Trophoblast cell (in vitro differentiated cells and primary cell): Measurements from ENCODE around the gene PRSS50.

Experiments
- DNase-seq, 2 donors: peaks; one replicate each; pipeline ENCODE4 v3.0.0-alpha.2; 2016
- H2AFZ ChIP-seq: 2 replicates; pipeline ENCODE4 v1.6.1; 2013; ENCODE audit warnings: low read length, moderate library complexity, mild to moderate bottlenecking; ENCODE audit not compliant: insufficient read depth, poor library complexity
- H2AK5ac ChIP-seq: 2 replicates; pipeline ENCODE4 v1.6.1; 2013; ENCODE audit warnings: mild to moderate bottlenecking, low read length
- H2BK120ac ChIP-seq: 2 replicates; pipeline ENCODE4 v1.6.1; 2013; ENCODE audit warnings: low read length, mild to moderate bottlenecking, moderate library complexity; ENCODE audit not compliant: insufficient read depth, poor library complexity
- H2BK12ac ChIP-seq: 2 replicates; pipeline ENCODE4 v1.6.1; 2013; ENCODE audit warnings: mild to moderate bottlenecking, low read length, moderate library complexity
- H2BK5ac ChIP-seq: 2 replicates; pipeline ENCODE4 v1.6.1; 2013; ENCODE audit warnings: low read length, low read depth, moderate library complexity, mild to moderate bottlenecking; ENCODE audit not compliant: poor library complexity
- H3K14ac ChIP-seq: 2 replicates; pipeline ENCODE4 v1.6.1; 2013; ENCODE audit warnings: mild to moderate bottlenecking, low read length
- H3K18ac ChIP-seq: 2 replicates; pipeline ENCODE4 v1.6.1; 2013; ENCODE audit warnings: mild to moderate bottlenecking, low read length
- H3K23ac ChIP-seq: 2 replicates; pipeline ENCODE4 v1.6.1; 2013; ENCODE audit warnings: low read length
- H3K27ac ChIP-seq: 2 replicates; pipeline ENCODE4 v1.5.1; 2013; ENCODE audit warnings: low read depth, mild to moderate bottlenecking, inconsistent platforms, low read length, moderate library complexity
- H3K27me3 ChIP-seq: 2 replicates; pipeline ENCODE4 v1.6.1; 2013; ENCODE audit warnings: inconsistent platforms, mild to moderate bottlenecking, low read length, moderate library complexity; ENCODE audit not compliant: insufficient read depth
- H3K36me3 ChIP-seq, 2 experiments: 1 replicate in 1 of 2; 2 replicates in 1 of 2; pipeline ENCODE4 v1.6.1; 2013; ENCODE audit warnings: low read length in 2 of 2, mild to moderate bottlenecking in 2 of 2, moderate library complexity in 1 of 2; ENCODE audit not compliant: insufficient read depth in 2 of 2, control insufficient read depth in 1 of 2
- H3K4ac ChIP-seq: 2 replicates; pipeline ENCODE4 v1.6.1; 2013; ENCODE audit warnings: low read depth, mild to moderate bottlenecking, low read length, moderate library complexity
- H3K4me1 ChIP-seq, 2 experiments: 1 replicate in 1 of 2; 2 replicates in 1 of 2; pipeline ENCODE4 v1.6.1; 2013; ENCODE audit warnings: low read length in 2 of 2, mild to moderate bottlenecking in 2 of 2, moderate library complexity in 1 of 2; ENCODE audit not compliant: insufficient read depth in 2 of 2, control insufficient read depth in 1 of 2
- H3K4me2 ChIP-seq: 2 replicates; pipeline ENCODE4 v1.6.1; 2013; ENCODE audit warnings: inconsistent platforms, mild to moderate bottlenecking, low read length, moderate library complexity
- H3K4me3 ChIP-seq: 2 replicates; pipeline ENCODE4 v1.5.1; 2013; ENCODE audit warnings: mild to moderate bottlenecking, low read depth, low read length, inconsistent platforms
- H3K79me1 ChIP-seq: one replicate; pipeline ENCODE4 v1.6.1; 2013; ENCODE audit warnings: low read length
- H3K79me2 ChIP-seq: 2 replicates; pipeline ENCODE4 v1.6.1; 2013; ENCODE audit warnings: low read length, mild to moderate bottlenecking; ENCODE audit not compliant: control insufficient read depth, insufficient read depth, poor library complexity
- H3K9ac ChIP-seq: 2 replicates; pipeline ENCODE4 v1.6.1; 2013; ENCODE audit warnings: mild to moderate bottlenecking, low read length
- H3K9me3 ChIP-seq: 2 replicates; pipeline ENCODE4 v1.6.1; 2013; ENCODE audit warnings: low read depth, mild to moderate bottlenecking, control low read depth, inconsistent platforms, low read length; ENCODE audit not compliant: insufficient read depth
- H4K12ac ChIP-seq: 2 replicates; pipeline ENCODE4 v1.6.1; 2013; ENCODE audit warnings: low read depth, mild to moderate bottlenecking, low read length, moderate library complexity
- H4K8ac ChIP-seq: 2 replicates; pipeline ENCODE4 v1.6.1; 2013; ENCODE audit warnings: low read depth, mild to moderate bottlenecking, low read length, moderate library complexity
- H4K91ac ChIP-seq: one replicate; pipeline ENCODE4 v1.6.1; 2013; ENCODE audit warnings: low read depth, mild to moderate bottlenecking, low read length, moderate library complexity
- WGBS: extraction: QIAGEN DNeasy Blood & Tissue Kit; methylation state at CpG from one replicate; pipeline ENCODE4 v1.1.7; 2013; ENCODE audit warnings: missing lambda C conversion rate; ENCODE audit not compliant: insufficient read length, insufficient coverage; ENCODE audit errors: extremely low coverage; 5-methylcytosine and 5-hydroxymethylcytosine counted together

Gene PRSS50

GRCh38 chr3:46749129-46749528 lies 31.5 kb upstream of the PRSS50 start:
- Histone ChIP-seq H3K36me3 (no peaks in the 10 kb centered on the region), H4K12ac (no peak overlapping the region), H3K27me3 (no peaks in the 10 kb centered on the region), H3K79me2 (no peaks in the 10 kb centered on the region), H3K14ac (no peak overlapping the region), H3K23ac (no peak overlapping the region), H3K4ac (no peak overlapping the region), H3K9ac (no peak overlapping the region), H2AFZ (no peak overlapping the region), H2BK5ac (no peak overlapping the region), H3K27ac (no peak overlapping the region), H4K8ac (no peak overlapping the region), H4K91ac (no peak overlapping the region), H3K4me2 (no peak overlapping the region), H3K9me3 (no peaks in the 10 kb centered on the region), H2BK120ac (no peak overlapping the region), H3K4me1 (no peaks in the 10 kb centered on the region), H3K4me3 (no peak overlapping the region), H2AK5ac (no peak overlapping the region), H3K79me1 (no peaks in the 10 kb centered on the region), H2BK12ac (no peak overlapping the region), H3K18ac (no peak overlapping the region)
- no CpG with 5 or more reads among the region's 4 CpGs for WGBS
- DNase-seq, result no peak

DNA sequence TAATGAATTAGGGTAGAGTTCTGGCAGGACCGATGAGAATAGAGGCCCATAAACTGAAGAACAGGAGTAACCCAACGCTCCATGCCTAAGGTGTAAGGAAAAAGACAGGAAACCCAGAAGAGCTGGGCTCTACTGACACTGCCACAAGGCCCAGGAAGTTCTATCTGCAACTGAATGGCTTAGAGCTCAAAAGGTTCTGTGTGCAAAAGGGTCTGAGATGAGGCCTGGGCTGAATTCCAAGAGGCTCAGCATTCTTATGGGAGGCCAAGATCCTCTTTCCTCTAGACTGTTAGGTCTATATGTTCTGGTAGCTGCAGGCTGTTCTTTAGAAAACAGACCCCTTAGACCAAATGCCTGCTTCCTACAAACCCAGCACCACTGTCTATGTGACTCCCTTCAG lies 30.5 kb upstream of the PRSS50 start:
- no peak overlapping the region for H3K4me3 ChIP-seq
- WGBS, result no CpG with 5 or more reads among the region's 2 CpGs
- no peak for DNase-seq

GRCh38 chr3:46746711-46747110 lies 29.0 kb upstream of the PRSS50 start:
- H3K4ac ChIP-seq, result no peak overlapping the region
- no peak for DNase-seq
- no peak overlapping the region for H3K14ac ChIP-seq
- no peak overlapping the region for H3K4me2 ChIP-seq
- no peak overlapping the region for H3K18ac ChIP-seq
- H3K79me1 ChIP-seq, result no peaks in the 10 kb centered on the region
- H3K79me2 ChIP-seq, result no peaks in the 10 kb centered on the region
- H2AK5ac ChIP-seq, result no peak overlapping the region
- no peaks in the 10 kb centered on the region for H3K36me3 ChIP-seq
- H3K9me3 ChIP-seq, result no peaks in the 10 kb centered on the region
- no peak overlapping the region for H4K12ac ChIP-seq
- no peak overlapping the region for H2BK12ac ChIP-seq
- H4K8ac ChIP-seq, result no peak overlapping the region
- H2BK120ac ChIP-seq, result no peak overlapping the region
- H3K9ac ChIP-seq, result no peak overlapping the region
- H3K4me3 ChIP-seq, result no peak overlapping the region
- no peak overlapping the region for H2BK5ac ChIP-seq
- no peak overlapping the region for H4K91ac ChIP-seq
- H3K4me1 ChIP-seq, result no peaks in the 10 kb centered on the region
- H2AFZ ChIP-seq, result no peak overlapping the region
- no peak overlapping the region for H3K23ac ChIP-seq
- no peaks in the 10 kb centered on the region for H3K27me3 ChIP-seq
- no peak overlapping the region for H3K27ac ChIP-seq

More for the DNA sequence above, 30.5 kb upstream of the PRSS50 start:
- Histone ChIP-seq H3K9me3 (no peaks in the 10 kb centered on the region), H3K27ac (no peak overlapping the region), H2AK5ac (no peak overlapping the region), H3K23ac (no peak overlapping the region), H3K36me3 (no peaks in the 10 kb centered on the region), H3K14ac (no peak overlapping the region), H2AFZ (no peak overlapping the region), H3K4me2 (no peak overlapping the region), H2BK12ac (no peak overlapping the region), H3K4me1 (no peaks in the 10 kb centered on the region), H4K8ac (no peak overlapping the region), H2BK5ac (no peak overlapping the region), H3K79me1 (no peaks in the 10 kb centered on the region), H4K12ac (no peak overlapping the region), H3K27me3 (no peaks in the 10 kb centered on the region), H3K9ac (no peak overlapping the region), H3K79me2 (no peaks in the 10 kb centered on the region), H4K91ac (no peak overlapping the region), H2BK120ac (no peak overlapping the region), H3K18ac (no peak overlapping the region), H3K4ac (no peak overlapping the region)

DNA sequence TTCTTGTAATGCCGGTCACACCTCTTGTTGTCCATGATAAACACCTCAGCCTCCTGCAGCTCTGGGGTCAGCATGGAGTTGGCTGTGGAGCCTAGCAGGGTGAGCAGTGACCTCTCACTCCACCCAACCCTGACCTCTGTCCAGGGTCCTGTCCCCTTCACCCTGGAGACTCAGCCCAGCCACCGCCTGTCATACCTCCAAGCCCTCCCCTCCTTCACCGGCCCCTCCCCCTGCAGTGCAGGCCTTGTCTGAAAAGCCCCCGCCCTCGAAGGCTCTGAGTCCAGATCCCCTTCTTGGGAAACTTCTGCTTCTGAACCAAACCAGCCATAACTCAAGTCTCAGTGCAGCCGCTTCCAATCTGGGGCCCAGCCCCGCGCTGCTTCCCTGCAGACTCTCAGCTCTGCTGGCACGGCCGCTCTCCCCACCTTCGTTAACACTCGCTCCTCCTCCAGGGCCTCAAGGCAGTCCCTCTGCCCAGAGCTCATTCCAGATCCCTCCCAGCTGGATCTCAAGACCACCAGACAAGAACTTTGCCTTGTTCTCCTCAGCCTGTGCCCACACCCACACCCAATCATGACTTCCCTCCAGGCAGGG lies 25.4 kb upstream of the PRSS50 start:
- H3K9me3 ChIP-seq, result no peaks in the 10 kb centered on the region
- H3K4me3 ChIP-seq, result no peak overlapping the region
- no peak overlapping the region for H3K18ac ChIP-seq
- no peak overlapping the region for H2BK120ac ChIP-seq
- no peak overlapping the region for H3K23ac ChIP-seq
- H2AFZ ChIP-seq, result no peak overlapping the region
- no peak for DNase-seq
- no peak overlapping the region for H2BK12ac ChIP-seq
- H4K91ac ChIP-seq, result no peak overlapping the region
- no peak overlapping the region for H3K27ac ChIP-seq
- H3K36me3 ChIP-seq, result no peaks in the 10 kb centered on the region
- WGBS, result no CpG with 5 or more reads among the region's 12 CpGs
- no peak overlapping the region for H3K9ac ChIP-seq
- H3K14ac ChIP-seq, result no peak overlapping the region
- no peaks in the 10 kb centered on the region for H3K27me3 ChIP-seq
- H4K8ac ChIP-seq, result no peak overlapping the region
- no peak overlapping the region for H3K4me2 ChIP-seq
- H3K79me2 ChIP-seq, result no peaks in the 10 kb centered on the region
- no peak overlapping the region for H4K12ac ChIP-seq
- no peaks in the 10 kb centered on the region for H3K79me1 ChIP-seq
- H2BK5ac ChIP-seq, result no peak overlapping the region
- H3K4me1 ChIP-seq, result no peaks in the 10 kb centered on the region
- H3K4ac ChIP-seq, result no peak overlapping the region
- no peak overlapping the region for H2AK5ac ChIP-seq
